OCI-LY7 (cell line): ENCODE results near the gene SPINK4. TPM values are rescaled to one million over a fixed set of nuclear protein-coding genes. Genes with fewer than 3 reads are reported as not detected.

Experiments used
- BruUV-seq: library from RNA; stranded (reverse); fragments of 400-500 nt; replicated peaks from 2 replicates; lab custom pipeline; 2021; lab: Mats Ljungman, UMichigan
- CTCF ChIA-PET: fragments of 300-600 bp; sonication (Branson Sonifier 250); formaldehyde crosslinking; loops from one replicate; lab custom pipeline; 2022; ENCODE audit warnings: antibody characterized with exemption; ENCODE audit not compliant: unreplicated experiment; lab: Charles Lee
- POLR2A ChIA-PET: fragments of 300-600 bp; sonication (Branson Sonifier 250); formaldehyde crosslinking; loops from one replicate; lab custom pipeline; 2022; ENCODE audit warnings: antibody characterized with exemption; lab: Charles Lee
- DNase-seq: peaks from one replicate; pipeline ENCODE4 v3.0.0-alpha.2; 2015; ENCODE audit warnings: low spot score
- H2AFZ ChIP-seq: fragments of 200-600 bp; sonication (generic), shearing (Covaris generic); 2 replicates; pipeline ENCODE4 v1.6.1; 2014; ENCODE audit warnings: mild to moderate bottlenecking, antibody characterized with exemption, low read length, moderate library complexity
- H3K27ac ChIP-seq: fragments of 200-600 bp; sonication (generic); 2 replicates; pipeline ENCODE4 v1.5.1; 2014; ENCODE audit warnings: mixed run types, low read depth, mild to moderate bottlenecking, moderate library complexity, low read length, inconsistent platforms; ENCODE audit not compliant: poor library complexity, severe bottlenecking
- H3K36me3 ChIP-seq: fragments of 200-600 bp; sonication (generic); 2 replicates; pipeline ENCODE4 v1.6.1; 2014; ENCODE audit warnings: mild to moderate bottlenecking, antibody characterized with exemption, low read length, moderate library complexity, mixed read lengths; ENCODE audit not compliant: insufficient read depth
- H3K4me1 ChIP-seq: fragments of 200-600 bp; sonication (generic); 2 replicates; pipeline ENCODE4 v1.5.1; 2014; ENCODE audit warnings: mild to moderate bottlenecking, low read length; ENCODE audit not compliant: insufficient read depth, poor library complexity, severe bottlenecking
- H3K4me2 ChIP-seq: fragments of 200-600 bp; sonication (generic); 2 replicates; pipeline ENCODE4 v1.6.1; 2014; ENCODE audit warnings: mild to moderate bottlenecking, low read length
- H3K4me3 ChIP-seq: fragments of 200-600 bp; sonication (generic); 2 replicates; pipeline ENCODE4 v1.5.1; 2014; ENCODE audit warnings: mild to moderate bottlenecking, low read depth, low read length; ENCODE audit not compliant: poor library complexity, severe bottlenecking
- H3K79me2 ChIP-seq: fragments of 200-600 bp; sonication (generic); 2 replicates; pipeline ENCODE4 v1.6.1; 2016; ENCODE audit warnings: low read depth, mild to moderate bottlenecking, low read length, moderate library complexity, mixed read lengths; ENCODE audit not compliant: insufficient read depth
- H3K9me2 ChIP-seq: fragments of 200-600 bp; sonication (generic); 2 replicates; pipeline ENCODE4 v1.6.1; 2016; ENCODE audit warnings: mild to moderate bottlenecking, low read length, mixed read lengths; ENCODE audit not compliant: insufficient read depth
- H3K9me3 ChIP-seq: fragments of 200-600 bp; sonication (generic); 2 replicates; pipeline ENCODE4 v1.6.1; 2014; ENCODE audit warnings: mild to moderate bottlenecking, mixed run types, low read length, mixed read lengths
- H4K20me1 ChIP-seq: fragments of 200-600 bp; sonication (generic); 2 replicates; pipeline ENCODE4 v1.6.1; 2014; ENCODE audit warnings: mild to moderate bottlenecking, antibody characterized with exemption, low read length, moderate library complexity, mixed read lengths; ENCODE audit not compliant: insufficient read depth
- EZH2phosphoT487 ChIP-seq: fragments of 200-600 bp; sonication (generic); IDR thresholded peaks from 2 replicates; pipeline ENCODE4 v1.6.1; 2018; ENCODE audit warnings: low read depth, borderline replicate concordance, mild to moderate bottlenecking, mixed run types, antibody characterized with exemption, low read length, moderate library complexity, mixed read lengths
- intact Hi-C: fragments of 100-400 bp; cut with micrococcal nuclease; formaldehyde crosslinking; loops from one replicate; pipeline ENCODE4 v1.10.0; 2022; ENCODE audit not compliant: unreplicated experiment
- total RNA-seq, 2 experiments: library from RNA; depleted of rRNA in 1 of 2; stranded (reverse); fragments of >200 nt in 1 of 2; shearing (Covaris generic) in 1 of 2; gene quantifications; 2 replicates each; pipeline ENCODE4 v1.2.3, GENCODE V29; 2014 to 2022
- TF ChIP-seq, protein P1 (sequence below): fragments of 200-600 bp; sonication (generic); conservative IDR thresholded peaks from 2 replicates; pipeline ENCODE4 v1.5.1; 2014; ENCODE audit warnings: mild to moderate bottlenecking, antibody characterized with exemption, low read length, moderate library complexity, mixed read lengths

The SPINK4 gene
- total RNA-seq, 2 experiments from 2014 or later = not detected

- H3K9me2 ChIP-seq = no peaks in the 10 kb centered on the region
- peaks cover 13% of the 10 kb centered on the region for H3K4me1 ChIP-seq
- ChIA-PET POLR2A (interaction anchor here (0.8 kb wide), 2 partner anchors 10 to 23 kb away, joined by 3 to 4 read pairs; no protein-coding TSS in a partner anchor), CTCF (no interaction called here)
- no peaks in the 10 kb centered on the region for H3K9me3 ChIP-seq
- H3K79me2 ChIP-seq = no peaks in the 10 kb centered on the region
- no peak for DNase-seq
- H3K27ac ChIP-seq = no peak overlapping the region
- TF ChIP-seq, protein P1, sequence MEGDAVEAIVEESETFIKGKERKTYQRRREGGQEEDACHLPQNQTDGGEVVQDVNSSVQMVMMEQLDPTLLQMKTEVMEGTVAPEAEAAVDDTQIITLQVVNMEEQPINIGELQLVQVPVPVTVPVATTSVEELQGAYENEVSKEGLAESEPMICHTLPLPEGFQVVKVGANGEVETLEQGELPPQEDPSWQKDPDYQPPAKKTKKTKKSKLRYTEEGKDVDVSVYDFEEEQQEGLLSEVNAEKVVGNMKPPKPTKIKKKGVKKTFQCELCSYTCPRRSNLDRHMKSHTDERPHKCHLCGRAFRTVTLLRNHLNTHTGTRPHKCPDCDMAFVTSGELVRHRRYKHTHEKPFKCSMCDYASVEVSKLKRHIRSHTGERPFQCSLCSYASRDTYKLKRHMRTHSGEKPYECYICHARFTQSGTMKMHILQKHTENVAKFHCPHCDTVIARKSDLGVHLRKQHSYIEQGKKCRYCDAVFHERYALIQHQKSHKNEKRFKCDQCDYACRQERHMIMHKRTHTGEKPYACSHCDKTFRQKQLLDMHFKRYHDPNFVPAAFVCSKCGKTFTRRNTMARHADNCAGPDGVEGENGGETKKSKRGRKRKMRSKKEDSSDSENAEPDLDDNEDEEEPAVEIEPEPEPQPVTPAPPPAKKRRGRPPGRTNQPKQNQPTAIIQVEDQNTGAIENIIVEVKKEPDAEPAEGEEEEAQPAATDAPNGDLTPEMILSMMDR = no peak
- no peak for TF ChIP-seq EZH2phosphoT487
- H3K36me3 ChIP-seq = no peaks in the 10 kb centered on the region
- H2AFZ ChIP-seq = peak overlapping the region; percentile 14; the same call in 1 of the 2 replicates
- no peaks in the 10 kb centered on the region for H4K20me1 ChIP-seq
- H3K4me3 ChIP-seq = no peak overlapping the region
- intact Hi-C loops = no loop called here
- BruUV-seq = no TSS peak
- H3K4me2 ChIP-seq = no peak overlapping the region
Observed at GRCh38 chr9:33197279-33198152, 42.5 kb upstream of the SPINK4 start.

GRCh38 chr9:33198165-33198564 lies 41.8 kb upstream of the SPINK4 start:
- H3K79me2 ChIP-seq = no peaks in the 10 kb centered on the region
- peaks cover 13% of the 10 kb centered on the region for H3K4me1 ChIP-seq
- no peak overlapping the region for H3K27ac ChIP-seq
- no peak overlapping the region for H3K4me3 ChIP-seq
- no peak for DNase-seq
- no peaks in the 10 kb centered on the region for H3K36me3 ChIP-seq
- ChIA-PET POLR2A (no interaction called here), CTCF (no interaction called here)
- TF ChIP-seq EZH2phosphoT487 = no peak
- TF ChIP-seq, protein P1 = no peak
- H3K9me3 ChIP-seq = no peaks in the 10 kb centered on the region
- H3K4me2 ChIP-seq = no peak overlapping the region
- intact Hi-C loops = no loop called here
- no peaks in the 10 kb centered on the region for H4K20me1 ChIP-seq
- no peaks in the 10 kb centered on the region for H3K9me2 ChIP-seq
- no TSS peak for BruUV-seq
- H2AFZ ChIP-seq = no peak overlapping the region

- Histone ChIP-seq H3K9me3 (no peaks in the 10 kb centered on the region), H3K27ac (no peak overlapping the region), H3K79me2 (no peaks in the 10 kb centered on the region), H3K4me2 (peak overlapping the region; percentile 53), H3K36me3 (no peaks in the 10 kb centered on the region), H4K20me1 (no peaks in the 10 kb centered on the region), H3K4me3 (peak overlapping the region; percentile 9), H2AFZ (peak overlapping the region; percentile 75), H3K9me2 (no peaks in the 10 kb centered on the region), H3K4me1 (peaks cover 15% of the 10 kb centered on the region)
- ChIA-PET CTCF (interaction anchor here (0.6 to 0.9 kb wide), 2 partner anchors 9 to 42 kb away, joined by 3 to 4 read pairs; no protein-coding TSS in a partner anchor), POLR2A (interaction anchor here (0.6 to 1.9 kb wide), 9 partner anchors 9 to 1093 kb away, joined by 3 to 8 read pairs (median 3); no protein-coding TSS in a partner anchor)
- intact Hi-C loops = no loop called here
- no peak for DNase-seq
- BruUV-seq = no TSS peak
- TF ChIP-seq EZH2phosphoT487 = no peak
- TF ChIP-seq, protein P1 = no peak
Observed at GRCh38 chr9:33202018-33202417, 37.9 kb upstream of the SPINK4 start.
